Astrocyte of the cerebellum (primary cell): ENCODE data around the gene PLEKHG2.
"Not testable (repeated sequence)": the region's sequence is repeated elsewhere in the genome, so short reads cannot be mapped to it uniquely, and the experiment has no call there.

Experiments
- DNase-seq: peaks from one replicate; pipeline ENCODE4 v3.0.0-alpha.2; 2011; ENCODE audit warnings: low read depth
- H3K4me3 ChIP-seq: 2 replicates; pipeline ENCODE4 v1.5.1; 2011; ENCODE audit warnings: mild to moderate bottlenecking, low read depth, low read length, moderate library complexity
- CTCF ChIP-seq: IDR thresholded peaks from 2 replicates; pipeline ENCODE4 v1.5.1; 2012; ENCODE audit warnings: low read length, low read depth, moderate library complexity, mild to moderate bottlenecking; ENCODE audit errors: missing control alignments
- in situ Hi-C: cut with HindIII; loops from 2 replicates; pipeline ENCODE4 v1.10.0; 2017; ENCODE audit warnings: low sequenced_read_pairs

PLEKHG2 gene

GRCh38 chr19:39370735-39371134, 41.7 kb upstream of the PLEKHG2 start:
- DNase-seq = no peak
- no peak overlapping the region for H3K4me3 ChIP-seq
- in situ Hi-C loops = no loop called here
- TF ChIP-seq CTCF = no peak

GRCh38 chr19:39372047-39372802, 40.2 kb upstream of the PLEKHG2 start:
- H3K4me3 ChIP-seq = no peak overlapping the region
- no peak for TF ChIP-seq CTCF
- DNase-seq = peak; percentile 96
- in situ Hi-C loops = no loop called here

GRCh38 chr19:39372941-39373340, 39.5 kb upstream of the PLEKHG2 start:
- DNase-seq = no peak
- no peak for TF ChIP-seq CTCF
- H3K4me3 ChIP-seq = no peak overlapping the region
- in situ Hi-C loops = no loop called here

GRCh38 chr19:39375929-39376328, 36.5 kb upstream of the PLEKHG2 start:
- no peak overlapping the region for H3K4me3 ChIP-seq
- no peak for DNase-seq
- no peak for TF ChIP-seq CTCF
- in situ Hi-C loops = no loop called here

GRCh38 chr19:39377373-39378362, 34.8 kb upstream of the PLEKHG2 start:
- H3K4me3 ChIP-seq = no peak overlapping the region
- TF ChIP-seq CTCF = no peak
- no peak for DNase-seq
- in situ Hi-C loops = no loop called here

- H3K4me3 ChIP-seq, DNase-seq, in situ Hi-C loops: not testable (repeated sequence)
Measured at GRCh38 chr19:39379366-39379765, 33.1 kb upstream of the PLEKHG2 start.

GRCh38 chr19:39379865-39380396, 32.5 kb upstream of the PLEKHG2 start:
- in situ Hi-C loops = no loop called here
- no peak for TF ChIP-seq CTCF
- DNase-seq = no peak
- H3K4me3 ChIP-seq = no peak overlapping the region
